ENCODE measurements around the gene CFL1.
A peak's percentile ranks its signal among the peaks of the same experiment; 100 is the strongest.
"Not testable (repeated sequence)": the region's sequence is repeated elsewhere in the genome, so short reads cannot be mapped to it uniquely, and the experiment has no call there.

CFL1 gene

GRCh38 chr11:65859095-65859811 is 1.3 kb upstream of the CFL1 start:
- DNase-seq (ENCODE audit: low read depth in 2 of 2), result peak; percentile 93 to 98

GRCh38 chr11:65858681-65859087 is 704 bp upstream of the CFL1 start:
- no peak for DNase-seq (ENCODE audit: low read depth in 2 of 2)

- DNase-seq (ENCODE audit: low read depth in 2 of 2), result peak; percentile 33 to 39
These were observed 504 bp downstream of the CFL1 start for GRCh38 chr11:65857500-65857852.

GRCh38 chr11:65856689-65857499 is 1.1 kb downstream of the CFL1 start:
- DNase-seq (ENCODE audit: low read depth in 2 of 2), result peak; percentile 67 to 73

- no peak for DNase-seq (ENCODE audit: low read depth in 2 of 2)
These were observed 2.0 kb downstream of the CFL1 start for GRCh38 chr11:65855927-65856363.

- no peak for DNase-seq (ENCODE audit: low read depth in 2 of 2)
These were observed 2.8 kb downstream of the CFL1 start for GRCh38 chr11:65854852-65855837.

- DNase-seq (ENCODE audit: low read depth in 2 of 2), result no peak
These were observed 3.8 kb downstream of the CFL1 start for GRCh38 chr11:65854161-65854592.

GRCh38 chr11:65853246-65853979 is 4.6 kb downstream of the CFL1 start:
- no peak for DNase-seq (ENCODE audit: low read depth in 2 of 2)

- DNase-seq (ENCODE audit: low read depth in 2 of 2), result no peak
These were observed 5.3 kb downstream of the CFL1 start for GRCh38 chr11:65852508-65853245.

GRCh38 chr11:65851811-65852507 is 6.0 kb downstream of the CFL1 start:
- DNase-seq (ENCODE audit: low read depth in 2 of 2), result no peak

GRCh38 chr11:65851083-65851579 is 6.8 kb downstream of the CFL1 start:
- no peak for DNase-seq (ENCODE audit: low read depth in 2 of 2)

- no peak for DNase-seq (ENCODE audit: low read depth in 2 of 2)
These were observed 7.5 kb downstream of the CFL1 start for GRCh38 chr11:65850217-65851082.

- no peak for DNase-seq (ENCODE audit: low read depth in 2 of 2)
These were observed 8.2 kb downstream of the CFL1 start for GRCh38 chr11:65849771-65850216.

GRCh38 chr11:65849366-65849765 is 8.6 kb downstream of the CFL1 start:
- no peak for DNase-seq (ENCODE audit: low read depth in 2 of 2)

GRCh38 chr11:65848693-65849092 is 9.3 kb downstream of the CFL1 start:
- DNase-seq (ENCODE audit: low read depth in 2 of 2), result not testable (repeated sequence)

GRCh38 chr11:65847746-65848145 is 10.2 kb downstream of the CFL1 start:
- no peak for DNase-seq (ENCODE audit: low read depth in 2 of 2)

GRCh38 chr11:65844231-65844872 is 13.6 kb downstream of the CFL1 start:
- DNase-seq (ENCODE audit: low read depth in 2 of 2), result no peak

- no peak for DNase-seq (ENCODE audit: low read depth in 2 of 2)
These were observed 14.2 kb downstream of the CFL1 start for GRCh38 chr11:65843811-65844210.
